Natural killer cell (primary cell): ENCODE measurements around the gene PDE4D. TPM values are rescaled to one million over a fixed set of nuclear protein-coding genes. Genes with fewer than 3 reads are reported as not detected.

Source experiments
- ATAC-seq, 3 donors: fragments of 150-1000 bp in 2 of 3; fragments of 200-7000 bp in 1 of 3; cut with Tn5 transposase; 1 replicate in 1 of 3; 2 replicates in 2 of 3; pipeline ENCODE4 v1.10.0; 2021; ENCODE audit warnings: mild to moderate bottlenecking in 2 of 3, moderate library complexity in 2 of 3
- DNase-seq, 2 donors: peaks; one replicate each; pipeline versions ENCODE4 v3.0.0 to v3.0.0-alpha.2; 2013 to 2021; ENCODE audit warnings: mixed read lengths in 1 of 2
- H3K27ac ChIP-seq: one replicate; pipeline ENCODE4 v1.5.1; 2013; ENCODE audit warnings: mild to moderate bottlenecking, low read length
- H3K27me3 ChIP-seq: one replicate; pipeline ENCODE4 v1.6.1; 2013; ENCODE audit warnings: low read length; ENCODE audit not compliant: control insufficient read depth, insufficient read depth
- H3K36me3 ChIP-seq: one replicate; pipeline ENCODE4 v1.6.1; 2013; ENCODE audit warnings: low read length; ENCODE audit not compliant: control insufficient read depth, insufficient read depth
- H3K4me1 ChIP-seq: one replicate; pipeline ENCODE4 v1.6.1; 2013; ENCODE audit warnings: low read length; ENCODE audit not compliant: control insufficient read depth, insufficient read depth
- H3K4me3 ChIP-seq: one replicate; pipeline ENCODE4 v1.5.1; 2013; ENCODE audit warnings: low read length
- H3K9me3 ChIP-seq: one replicate; pipeline ENCODE4 v1.6.1; 2013; ENCODE audit warnings: low read length; ENCODE audit not compliant: control insufficient read depth, insufficient read depth
- H3K27ac Mint-ChIP-seq, 2 donors: one replicate each; pipeline ENCODE4 v1.8.0; 2022; ENCODE audit warnings: mild to moderate bottlenecking in 2 of 2, mixed read lengths in 2 of 2, moderate library complexity in 1 of 2
- H3K27me3 Mint-ChIP-seq, 2 donors: one replicate each; pipeline ENCODE4 v1.8.0; 2022; ENCODE audit warnings: low read depth in 2 of 2, mixed read lengths in 2 of 2
- H3K36me3 Mint-ChIP-seq: one replicate; pipeline ENCODE4 v1.8.0; 2022; ENCODE audit warnings: mixed read lengths
- H3K4me1 Mint-ChIP-seq, 2 donors: one replicate each; pipeline ENCODE4 v1.8.0; 2022; ENCODE audit warnings: mixed read lengths in 2 of 2
- H3K4me3 Mint-ChIP-seq: one replicate; pipeline ENCODE4 v1.8.0; 2022; ENCODE audit warnings: mild to moderate bottlenecking, moderate library complexity, mixed read lengths
- H3K9me3 Mint-ChIP-seq, 2 donors: one replicate each; pipeline ENCODE4 v1.8.0; 2022; ENCODE audit warnings: mixed read lengths in 2 of 2
- WGBS: methylation state at CpG from one replicate; pipeline ENCODE4 v1.1.7; 2013; ENCODE audit warnings: missing lambda C conversion rate; ENCODE audit not compliant: insufficient coverage; 5-methylcytosine and 5-hydroxymethylcytosine counted together
- intact Hi-C: fragments of 100-400 bp; cut with micrococcal nuclease; formaldehyde crosslinking; loops from one replicate; pipeline ENCODE4 v1.14.2; 2022
- total RNA-seq, 4 donors: library from RNA; stranded (reverse); fragments of 120-200 nt in 1 of 4; gene quantifications; one replicate each; pipeline versions ENCODE4 v1.2.3 to v1.2.4, GENCODE V29; 2013 to 2022
- TF ChIP-seq, protein P1 (sequence below): fragments of 200-600 bp; IDR thresholded peaks from one replicate; pipeline ENCODE4 v1.8.0; 2022; ENCODE audit warnings: antibody characterized with exemption

PDE4D gene
- total RNA-seq, 3 donors from 2014 or later (not counting 1 experiment from before 2014, with no cell fraction given), result 109 to 170 (median 116) TPM

DNA sequence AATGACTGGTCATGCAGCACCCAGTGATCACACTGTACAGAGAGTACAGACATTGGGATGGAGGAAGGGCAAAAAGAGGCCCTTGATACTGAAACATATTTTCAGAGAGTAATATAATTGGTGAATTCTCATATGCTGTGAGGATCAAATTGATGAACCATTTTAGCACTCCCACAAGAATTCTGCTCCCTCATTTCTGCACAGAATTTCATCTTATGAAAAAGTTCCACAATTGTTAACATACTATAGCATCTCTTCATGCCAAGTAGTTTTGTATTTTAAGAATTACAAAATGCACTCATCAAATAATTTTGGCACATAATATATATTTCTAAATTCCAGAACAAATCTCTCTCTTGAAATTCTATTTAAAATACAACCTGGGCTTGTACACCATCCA, 351.2 kb downstream of the PDE4D start:
- no peaks in the 10 kb centered on the region for H3K4me1 Mint-ChIP-seq
- no peak overlapping the region for H3K4me3 Mint-ChIP-seq
- H3K9me3 Mint-ChIP-seq, result no peaks in the 10 kb centered on the region
- Histone ChIP-seq H3K27ac (no peak overlapping the region), H3K4me1 (no peaks in the 10 kb centered on the region), H3K36me3 (no peaks in the 10 kb centered on the region), H3K9me3 (no peaks in the 10 kb centered on the region), H3K27me3 (no peaks in the 10 kb centered on the region), H3K4me3 (no peak overlapping the region)
- H3K27me3 Mint-ChIP-seq, result no peaks in the 10 kb centered on the region
- intact Hi-C loops, result no loop called here
- H3K27ac Mint-ChIP-seq, result no peak overlapping the region
- no peak for ATAC-seq
- no peak for DNase-seq
- TF ChIP-seq, protein P1, sequence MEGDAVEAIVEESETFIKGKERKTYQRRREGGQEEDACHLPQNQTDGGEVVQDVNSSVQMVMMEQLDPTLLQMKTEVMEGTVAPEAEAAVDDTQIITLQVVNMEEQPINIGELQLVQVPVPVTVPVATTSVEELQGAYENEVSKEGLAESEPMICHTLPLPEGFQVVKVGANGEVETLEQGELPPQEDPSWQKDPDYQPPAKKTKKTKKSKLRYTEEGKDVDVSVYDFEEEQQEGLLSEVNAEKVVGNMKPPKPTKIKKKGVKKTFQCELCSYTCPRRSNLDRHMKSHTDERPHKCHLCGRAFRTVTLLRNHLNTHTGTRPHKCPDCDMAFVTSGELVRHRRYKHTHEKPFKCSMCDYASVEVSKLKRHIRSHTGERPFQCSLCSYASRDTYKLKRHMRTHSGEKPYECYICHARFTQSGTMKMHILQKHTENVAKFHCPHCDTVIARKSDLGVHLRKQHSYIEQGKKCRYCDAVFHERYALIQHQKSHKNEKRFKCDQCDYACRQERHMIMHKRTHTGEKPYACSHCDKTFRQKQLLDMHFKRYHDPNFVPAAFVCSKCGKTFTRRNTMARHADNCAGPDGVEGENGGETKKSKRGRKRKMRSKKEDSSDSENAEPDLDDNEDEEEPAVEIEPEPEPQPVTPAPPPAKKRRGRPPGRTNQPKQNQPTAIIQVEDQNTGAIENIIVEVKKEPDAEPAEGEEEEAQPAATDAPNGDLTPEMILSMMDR, result no peak
- no peaks in the 10 kb centered on the region for H3K36me3 Mint-ChIP-seq

DNA sequence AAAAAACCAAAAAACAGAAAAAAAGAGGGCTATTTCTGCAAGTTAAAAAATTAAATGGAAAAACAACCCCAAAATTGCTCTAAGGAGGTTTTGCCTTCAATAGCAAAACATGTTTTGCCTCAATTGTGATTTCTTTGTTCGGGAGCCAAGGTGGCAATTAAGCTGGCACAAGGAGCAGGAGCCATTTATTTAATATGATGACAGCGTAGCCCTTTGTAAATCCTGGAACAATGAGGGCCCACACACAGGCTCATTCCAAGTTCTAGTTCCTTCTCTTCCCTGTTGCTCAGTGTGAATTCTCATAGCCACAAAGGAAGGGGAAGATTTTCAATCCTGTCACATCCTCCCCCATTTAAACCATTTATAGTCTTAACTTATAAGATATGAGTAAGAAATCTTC, 353.2 kb downstream of the PDE4D start:
- Histone ChIP-seq H3K4me3 (no peak overlapping the region), H3K27ac (no peak overlapping the region), H3K36me3 (no peaks in the 10 kb centered on the region), H3K9me3 (no peaks in the 10 kb centered on the region), H3K27me3 (no peaks in the 10 kb centered on the region), H3K4me1 (no peaks in the 10 kb centered on the region)
- DNase-seq (no peak), ATAC-seq (no peak)
- Mint-ChIP-seq H3K27me3 (no peaks in the 10 kb centered on the region), H3K36me3 (no peaks in the 10 kb centered on the region), H3K27ac (no peak overlapping the region), H3K4me3 (no peak overlapping the region), H3K4me1 (no peaks in the 10 kb centered on the region), H3K9me3 (no peaks in the 10 kb centered on the region)
- 93% methylated on average over 2 of the region's 2 CpGs for WGBS
- TF ChIP-seq, protein P1, result no peak
- intact Hi-C loops, result no loop called here

DNA sequence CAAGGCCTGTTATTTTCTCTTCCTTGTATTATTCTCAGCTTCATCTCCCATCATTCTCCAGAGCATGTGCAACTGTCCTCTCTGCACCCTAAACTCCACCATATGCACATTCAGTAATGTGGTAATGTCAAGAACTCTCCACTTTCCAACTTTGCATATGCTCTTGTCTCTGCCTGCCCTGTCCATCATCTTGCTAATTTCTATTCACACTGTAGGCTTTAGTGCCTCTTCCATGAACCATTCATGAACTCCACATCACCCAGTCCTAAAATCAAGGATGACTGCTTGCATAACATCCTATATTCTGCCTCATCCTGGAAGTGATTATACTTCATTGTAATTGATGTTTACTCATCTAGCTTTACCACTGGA, 354.8 kb downstream of the PDE4D start:
- no peak overlapping the region for H3K4me3 Mint-ChIP-seq
- H3K4me3 ChIP-seq, result no peak overlapping the region
- no peaks in the 10 kb centered on the region for H3K36me3 Mint-ChIP-seq
- no peak overlapping the region for H3K27ac Mint-ChIP-seq
- H3K27ac ChIP-seq, result no peak overlapping the region
- no peaks in the 10 kb centered on the region for H3K27me3 Mint-ChIP-seq
- H3K9me3 ChIP-seq, result no peaks in the 10 kb centered on the region
- no peaks in the 10 kb centered on the region for H3K4me1 Mint-ChIP-seq
- H3K36me3 ChIP-seq, result no peaks in the 10 kb centered on the region
- DNase-seq (no peak), ATAC-seq (no peak)
- intact Hi-C loops, result no loop called here
- H3K9me3 Mint-ChIP-seq, result no peaks in the 10 kb centered on the region
- H3K4me1 ChIP-seq, result no peaks in the 10 kb centered on the region
- TF ChIP-seq, protein P1, result no peak
- H3K27me3 ChIP-seq, result no peaks in the 10 kb centered on the region

DNA sequence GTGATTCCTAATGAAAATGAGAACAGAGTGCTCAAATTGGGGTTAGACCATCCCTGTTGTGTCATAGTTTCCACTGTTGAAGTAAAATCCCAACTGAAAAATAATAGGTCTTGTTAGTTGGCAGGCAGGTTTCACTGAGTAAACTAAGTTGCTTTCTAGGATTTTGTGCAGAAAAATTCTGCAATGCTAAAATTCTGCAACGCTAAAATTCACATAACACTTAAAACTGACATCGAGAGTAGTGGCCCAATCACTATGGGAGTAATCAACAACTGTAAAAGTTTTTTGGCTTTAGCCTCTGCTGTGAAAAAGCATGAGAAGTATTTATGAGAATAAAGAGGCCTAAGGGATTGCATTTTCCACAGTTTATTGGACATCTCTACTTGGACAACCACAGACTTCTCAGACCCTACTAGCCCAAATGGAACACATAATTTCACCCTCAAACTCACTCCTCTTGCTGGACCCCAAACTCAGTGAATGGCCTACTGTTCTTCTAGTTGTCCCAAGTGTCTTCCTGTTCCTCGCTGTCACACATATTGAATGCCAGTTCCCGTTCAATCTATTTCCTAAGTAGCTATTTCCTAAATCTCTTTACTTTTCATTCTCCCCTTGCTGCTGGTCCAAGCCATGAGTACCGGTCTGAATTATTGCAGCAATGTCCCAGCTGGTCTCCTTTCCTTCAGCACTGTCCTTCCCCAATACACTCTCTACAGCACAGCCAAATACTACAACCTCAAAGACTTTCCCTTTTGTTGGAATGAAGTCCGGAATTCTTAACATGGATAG, 355.4 kb downstream of the PDE4D start:
- H3K4me1 Mint-ChIP-seq, result no peaks in the 10 kb centered on the region
- no peak for ATAC-seq
- WGBS, result 91% methylated on average over 4 of the region's 6 CpGs

More for the DNA sequence above, 355.4 kb downstream of the PDE4D start:
- no peaks in the 10 kb centered on the region for H3K36me3 Mint-ChIP-seq
- H3K36me3 ChIP-seq, result no peaks in the 10 kb centered on the region
- H3K27ac ChIP-seq, result no peak overlapping the region
- no peak overlapping the region for H3K27ac Mint-ChIP-seq
- H3K9me3 Mint-ChIP-seq, result no peaks in the 10 kb centered on the region
- no peak for DNase-seq
- TF ChIP-seq, protein P1, result no peak
- H3K4me3 Mint-ChIP-seq, result no peak overlapping the region
- no peaks in the 10 kb centered on the region for H3K27me3 ChIP-seq
- intact Hi-C loops, result no loop called here
- no peaks in the 10 kb centered on the region for H3K9me3 ChIP-seq
- no peaks in the 10 kb centered on the region for H3K4me1 ChIP-seq
- H3K4me3 ChIP-seq, result no peak overlapping the region
- no peaks in the 10 kb centered on the region for H3K27me3 Mint-ChIP-seq
